H9 (cell line): ENCODE data around the gene PFKL. TPM values are rescaled to one million over a fixed set of nuclear protein-coding genes. Genes with fewer than 3 reads are reported as not detected.

ENCODE experiments used
- DNase-seq: peaks from one replicate; pipeline ENCODE4 v3.0.0-alpha.2; 2017
- H2AFZ ChIP-seq: one replicate; pipeline ENCODE4 v1.6.1; 2013; ENCODE audit warnings: mild to moderate bottlenecking, low read length, control low read depth, moderate library complexity
- H2AK5ac ChIP-seq: 2 replicates; pipeline ENCODE4 v1.6.1; 2013; ENCODE audit warnings: low read length, control low read depth, mixed read lengths; ENCODE audit not compliant: insufficient read length
- H2BK120ac ChIP-seq: one replicate; pipeline ENCODE4 v1.6.1; 2013; ENCODE audit warnings: low read depth, mild to moderate bottlenecking, low read length, control low read depth, inconsistent platforms; ENCODE audit not compliant: poor library complexity, severe bottlenecking
- H2BK12ac ChIP-seq: 2 replicates; pipeline ENCODE4 v1.6.1; 2013; ENCODE audit warnings: low read length, control low read depth, mixed read lengths, low read depth; ENCODE audit not compliant: insufficient read length
- H2BK15ac ChIP-seq: 2 replicates; pipeline ENCODE4 v1.6.1; 2013; ENCODE audit warnings: low read depth, low read length, control low read depth
- H2BK20ac ChIP-seq: one replicate; pipeline ENCODE4 v1.6.1; 2013; ENCODE audit warnings: low read depth, mild to moderate bottlenecking, low read length, control low read depth, inconsistent platforms; ENCODE audit not compliant: poor library complexity, severe bottlenecking
- H2BK5ac ChIP-seq: 2 replicates; pipeline ENCODE4 v1.6.1; 2013; ENCODE audit warnings: low read length, control low read depth, mixed read lengths; ENCODE audit not compliant: insufficient read length
- H3K14ac ChIP-seq: 2 replicates; pipeline ENCODE4 v1.6.1; 2013; ENCODE audit warnings: low read length, control low read depth; ENCODE audit not compliant: insufficient read depth
- H3K18ac ChIP-seq: 2 replicates; pipeline ENCODE4 v1.6.1; 2013; ENCODE audit warnings: low read depth, mild to moderate bottlenecking, mixed read lengths, low read length, control low read depth; ENCODE audit not compliant: insufficient read length
- H3K23ac ChIP-seq: 2 replicates; pipeline ENCODE4 v1.6.1; 2013; ENCODE audit warnings: low read length, control low read depth, mixed read lengths, low read depth; ENCODE audit not compliant: insufficient read length
- H3K23me2 ChIP-seq: 2 replicates; pipeline ENCODE4 v1.6.1; 2013; ENCODE audit warnings: low read depth, mild to moderate bottlenecking, mixed read lengths, low read length, control low read depth; ENCODE audit not compliant: insufficient read length, poor library complexity, severe bottlenecking
- H3K27ac ChIP-seq: 2 replicates; pipeline ENCODE4 v1.5.1; 2013; ENCODE audit warnings: low read length, control low read depth, mixed read lengths, low read depth; ENCODE audit not compliant: insufficient read length
- H3K27me3 ChIP-seq: 2 replicates; pipeline ENCODE4 v1.6.1; 2013; ENCODE audit warnings: low read length, control low read depth, inconsistent platforms; ENCODE audit not compliant: insufficient read depth
- H3K4ac ChIP-seq: 2 replicates; pipeline ENCODE4 v1.6.1; 2013; ENCODE audit warnings: low read depth, mild to moderate bottlenecking, control low read depth, inconsistent platforms, low read length, moderate library complexity
- H3K4me1 ChIP-seq: 2 replicates; pipeline ENCODE4 v1.6.1; 2013; ENCODE audit warnings: low read length, control low read depth, inconsistent platforms; ENCODE audit not compliant: insufficient read depth
- H3K4me2 ChIP-seq: 2 replicates; pipeline ENCODE4 v1.6.1; 2013; ENCODE audit warnings: low read length, control low read depth, mixed read lengths; ENCODE audit not compliant: insufficient read length, insufficient read depth
- H3K56ac ChIP-seq: 2 replicates; pipeline ENCODE4 v1.6.1; 2013; ENCODE audit warnings: low read depth, mild to moderate bottlenecking, mixed read lengths, low read length, control low read depth; ENCODE audit not compliant: insufficient read length
- H3K79me1 ChIP-seq: 2 replicates; pipeline ENCODE4 v1.6.1; 2013; ENCODE audit warnings: low read depth, mild to moderate bottlenecking, moderate library complexity, low read length, control low read depth, inconsistent platforms; ENCODE audit not compliant: insufficient read depth, poor library complexity, severe bottlenecking
- H3K79me2 ChIP-seq: 2 replicates; pipeline ENCODE4 v1.6.1; 2013; ENCODE audit warnings: low read length, control low read depth, inconsistent platforms; ENCODE audit not compliant: insufficient read depth
- H3K9ac ChIP-seq: 2 replicates; pipeline ENCODE4 v1.6.1; 2013; ENCODE audit warnings: low read length, control low read depth, mixed read lengths; ENCODE audit not compliant: insufficient read length; ENCODE audit errors: extremely low read depth
- H3K9me3 ChIP-seq: one replicate; pipeline ENCODE4 v1.6.1; 2013; ENCODE audit warnings: low read depth, low read length, inconsistent platforms; ENCODE audit not compliant: control insufficient read depth
- H3T11ph ChIP-seq: one replicate; pipeline ENCODE4 v1.6.1; 2013; ENCODE audit warnings: mild to moderate bottlenecking, low read length, control low read depth, inconsistent platforms
- H4K20me1 ChIP-seq: one replicate; pipeline ENCODE4 v1.6.1; 2013; ENCODE audit not compliant: control insufficient read depth, insufficient read length, insufficient read depth
- H4K5ac ChIP-seq: 2 replicates; pipeline ENCODE4 v1.6.1; 2013; ENCODE audit warnings: low read depth, mild to moderate bottlenecking, mixed read lengths, low read length, control low read depth; ENCODE audit not compliant: insufficient read length
- H4K8ac ChIP-seq: replicated peaks from 2 replicates; pipeline ENCODE4 v1.6.1; 2013; ENCODE audit warnings: low read length, control low read depth, mixed read lengths, low read depth; ENCODE audit not compliant: insufficient read length
- H4K91ac ChIP-seq: 2 replicates; pipeline ENCODE4 v1.6.1; 2013; ENCODE audit warnings: low read depth, mild to moderate bottlenecking, moderate library complexity, mixed read lengths, low read length, control low read depth; ENCODE audit not compliant: insufficient read length
- H3K27ac Mint-ChIP-seq, 3 experiments: 2 replicates in 2 of 3; 3 replicates in 1 of 3; pipeline ENCODE4 v1.8.0; 2020 to 2021; ENCODE audit warnings: mixed read lengths in 3 of 3, mild to moderate bottlenecking in 1 of 3, moderate library complexity in 1 of 3
- H3K27me3 Mint-ChIP-seq: 2 replicates; pipeline ENCODE4 v1.8.0; 2021; ENCODE audit warnings: low read depth, mild to moderate bottlenecking, moderate library complexity, mixed read lengths
- H3K36me3 Mint-ChIP-seq, 3 experiments: 2 replicates in 2 of 3; 3 replicates in 1 of 3; pipeline ENCODE4 v1.8.0; 2020 to 2021; ENCODE audit warnings: low read depth in 3 of 3, mixed read lengths in 3 of 3; ENCODE audit not compliant: insufficient read depth in 1 of 3
- H3K4me1 Mint-ChIP-seq, 2 experiments: 2 replicates each; pipeline ENCODE4 v1.8.0; 2020; ENCODE audit warnings: mixed read lengths in 2 of 2
- H3K4me3 Mint-ChIP-seq, 2 experiments: 2 replicates in 1 of 2; 3 replicates in 1 of 2; pipeline ENCODE4 v1.8.0; 2020 to 2021; ENCODE audit warnings: mild to moderate bottlenecking in 2 of 2, mixed read lengths in 2 of 2, moderate library complexity in 1 of 2
- H3K9me3 Mint-ChIP-seq, 2 experiments: 2 replicates in 1 of 2; 3 replicates in 1 of 2; pipeline ENCODE4 v1.8.0; 2020; ENCODE audit warnings: mild to moderate bottlenecking in 2 of 2, mixed read lengths in 2 of 2, moderate library complexity in 1 of 2
- WGBS: extraction: QIAGEN DNeasy Blood & Tissue Kit; methylation state at CpG from one replicate; pipeline ENCODE4 v1.1.7; 2013; ENCODE audit warnings: missing lambda C conversion rate, low lambda C conversion rate, mixed read lengths; ENCODE audit not compliant: insufficient read length; ENCODE audit errors: extremely low coverage; 5-methylcytosine and 5-hydroxymethylcytosine counted together
- total RNA-seq: library from RNA; stranded (reverse); gene quantifications from 2 replicates; pipeline ENCODE4 v1.2.1, GENCODE V29; 2021
- TF ChIP-seq, protein P1 (sequence below): fragments of 200-600 bp; sonication (generic); conservative IDR thresholded peaks from 3 replicates; pipeline ENCODE4 v1.8.0; 2021; ENCODE audit warnings: antibody characterized with exemption, mild to moderate bottlenecking

PFKL gene
- total RNA-seq, 1 experiment from 2014 or later: 107 TPM

DNA sequence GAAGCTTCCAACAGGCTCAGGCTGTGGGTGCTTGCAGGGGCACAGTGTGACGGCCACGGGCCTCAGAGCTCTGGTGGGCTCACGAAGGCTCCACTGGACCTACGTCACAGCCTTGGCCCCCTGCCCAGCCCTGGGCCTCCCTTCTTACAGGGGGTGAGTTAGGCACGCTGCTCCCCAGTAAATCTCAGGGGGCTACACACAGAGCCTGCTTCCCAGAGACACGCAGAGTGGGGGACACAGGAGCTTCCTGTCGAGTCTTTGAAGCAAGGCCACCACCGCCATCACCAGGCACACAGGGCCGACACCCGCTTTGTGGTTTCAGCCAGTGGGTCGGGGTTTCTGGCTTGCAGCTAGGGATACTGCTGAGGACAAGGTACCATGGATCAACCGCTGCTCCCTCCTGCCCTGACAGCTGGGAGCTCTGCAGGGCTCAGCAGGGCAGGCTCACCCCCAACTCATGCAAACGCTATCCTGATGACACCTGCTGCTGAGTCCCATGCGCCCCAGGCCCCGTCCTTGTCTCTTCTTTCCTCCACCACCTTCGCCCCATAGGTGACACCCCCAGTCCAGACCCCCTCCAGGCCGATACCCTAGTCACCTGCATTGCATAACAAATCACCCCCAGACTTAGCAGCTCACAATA, 44.8 kb downstream of the PFKL start:
- no peaks in the 10 kb centered on the region for H3K27me3 ChIP-seq
- no peak overlapping the region for H3K4me2 ChIP-seq
- WGBS: no CpG with 5 or more reads among the region's 17 CpGs

More for the DNA sequence above, 44.8 kb downstream of the PFKL start:
- TF ChIP-seq, protein P1, sequence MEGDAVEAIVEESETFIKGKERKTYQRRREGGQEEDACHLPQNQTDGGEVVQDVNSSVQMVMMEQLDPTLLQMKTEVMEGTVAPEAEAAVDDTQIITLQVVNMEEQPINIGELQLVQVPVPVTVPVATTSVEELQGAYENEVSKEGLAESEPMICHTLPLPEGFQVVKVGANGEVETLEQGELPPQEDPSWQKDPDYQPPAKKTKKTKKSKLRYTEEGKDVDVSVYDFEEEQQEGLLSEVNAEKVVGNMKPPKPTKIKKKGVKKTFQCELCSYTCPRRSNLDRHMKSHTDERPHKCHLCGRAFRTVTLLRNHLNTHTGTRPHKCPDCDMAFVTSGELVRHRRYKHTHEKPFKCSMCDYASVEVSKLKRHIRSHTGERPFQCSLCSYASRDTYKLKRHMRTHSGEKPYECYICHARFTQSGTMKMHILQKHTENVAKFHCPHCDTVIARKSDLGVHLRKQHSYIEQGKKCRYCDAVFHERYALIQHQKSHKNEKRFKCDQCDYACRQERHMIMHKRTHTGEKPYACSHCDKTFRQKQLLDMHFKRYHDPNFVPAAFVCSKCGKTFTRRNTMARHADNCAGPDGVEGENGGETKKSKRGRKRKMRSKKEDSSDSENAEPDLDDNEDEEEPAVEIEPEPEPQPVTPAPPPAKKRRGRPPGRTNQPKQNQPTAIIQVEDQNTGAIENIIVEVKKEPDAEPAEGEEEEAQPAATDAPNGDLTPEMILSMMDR: no peak
- Histone ChIP-seq H3K23ac (no peak overlapping the region), H2BK12ac (no peak overlapping the region), H2AFZ (no peak overlapping the region), H3K9ac (no peak overlapping the region), H3K18ac (no peak overlapping the region), H2BK120ac (no peak overlapping the region), H2BK5ac (no peak overlapping the region), H3K56ac (no peak overlapping the region), H4K5ac (no peak overlapping the region), H2BK15ac (no peak overlapping the region), H3K14ac (no peak overlapping the region; the same call in 1 of the 2 replicates), H3K4ac (no peak overlapping the region), H4K91ac (no peak overlapping the region), H2AK5ac (no peak overlapping the region), H2BK20ac (no peak overlapping the region), H3K79me2 (no peaks in the 10 kb centered on the region), H4K8ac (no peak overlapping the region), H4K20me1 (no peaks in the 10 kb centered on the region), H3T11ph (no peak overlapping the region), H3K9me3 (no peaks in the 10 kb centered on the region), H3K4me1 (no peaks in the 10 kb centered on the region), H3K79me1 (no peaks in the 10 kb centered on the region), H3K27ac (no peak overlapping the region), H3K23me2 (peaks cover 2% of the 10 kb centered on the region)
- Mint-ChIP-seq H3K36me3 (no peaks in the 10 kb centered on the region), H3K4me3 (no peak overlapping the region), H3K27ac (no peak overlapping the region; a peak in 2 of 7 replicates), H3K9me3 (no peaks in the 10 kb centered on the region), H3K4me1 (peaks cover 24 to 38% of the 10 kb centered on the region in 2 experiments), H3K27me3 (no peaks in the 10 kb centered on the region)
- no peak for DNase-seq
